Stomach (tissue), 9 donors: ENCODE results near the gene PLCB1. TPM values are rescaled to one million over a fixed set of nuclear protein-coding genes. Genes with fewer than 3 reads are reported as not detected.

Source experiments
- DNase-seq, 2 donors: peaks; one replicate each; pipeline versions ENCODE4 v3.0.0 to v3.0.0-alpha.2; 2013 to 2019
- H3K27ac ChIP-seq, 5 donors: fragments of 200-600 bp in 4 of 5; sonication (generic) in 4 of 5; one replicate each; pipeline ENCODE4 v1.5.1; 2013 to 2019; ENCODE audit warnings: mild to moderate bottlenecking in 1 of 5, moderate library complexity in 1 of 5
- H3K27me3 ChIP-seq, 3 donors: fragments of 200-600 bp; sonication (generic); one replicate each; pipeline ENCODE4 v1.5.1; 2017 to 2019; ENCODE audit warnings: mixed run types in 1 of 3
- H3K36me3 ChIP-seq, 4 donors: fragments of 200-600 bp; sonication (generic); 1 replicate in 3 of 4; 2 replicates in 1 of 4; pipeline ENCODE4 v1.5.1; 2016 to 2019
- H3K4me1 ChIP-seq, 4 donors: fragments of 200-600 bp; sonication (generic); one replicate each; pipeline ENCODE4 v1.5.1; 2016 to 2019
- H3K4me3 ChIP-seq, 4 donors: fragments of 200-600 bp; sonication (generic) in 3 of 4; one replicate each; pipeline ENCODE4 v1.5.1; 2016 to 2019; ENCODE audit warnings: mild to moderate bottlenecking in 1 of 4
- H3K9me3 ChIP-seq, 4 donors: fragments of 200-600 bp; sonication (generic); one replicate each; pipeline ENCODE4 v1.5.1; 2016 to 2019
- EP300 ChIP-seq: sonication (generic); formaldehyde crosslinking; IDR thresholded peaks from one replicate; pipeline ENCODE4 v1.6.1; 2017; ENCODE audit warnings: antibody characterized with exemption
- POLR2A ChIP-seq, 4 donors: fragments of 450-650 bp; IDR thresholded peaks; one replicate each; pipeline ENCODE4 v1.6.1; 2016; ENCODE audit warnings: antibody characterized with exemption in 4 of 4, control low read depth in 2 of 4, mild to moderate bottlenecking in 1 of 4, moderate library complexity in 1 of 4
- POLR2AphosphoS5 ChIP-seq, 3 donors: sonication (generic); formaldehyde crosslinking; IDR thresholded peaks; one replicate each; pipeline ENCODE4 v1.6.1; 2016; ENCODE audit warnings: antibody characterized with exemption in 3 of 3
- WGBS, 5 donors: extraction: QIAGEN DNeasy Blood & Tissue Kit in 3 of 5; methylation state at CpG; one replicate each; pipeline versions ENCODE4 v1.1.5 to v1.1.7; 2013 to 2018; 5-methylcytosine and 5-hydroxymethylcytosine counted together
- intact Hi-C: fragments of 100-400 bp; cut with DNase I; formaldehyde crosslinking; loops from one replicate; pipeline ENCODE4 v1.15.1; 2023; ENCODE audit warnings: low total_unique reads
- polyA plus RNA-seq, 3 donors: library from polyadenylated mRNA; stranded (reverse); fragments of 200-250 nt; gene quantifications; one replicate each; pipeline ENCODE4 v1.2.3, GENCODE V29; 2013
- total RNA-seq, 5 donors: library from RNA; depleted of rRNA; stranded (reverse); fragments of >200 nt; gene quantifications; one replicate each; pipeline versions ENCODE4 v1.1.0 to v1.2.3, GENCODE V29; 2014 to 2016
- TF ChIP-seq, protein P1 (sequence below), 7 experiments: fragments of 450-650 bp in 4 of 7; fragments of 200-600 bp in 3 of 7; sonication (generic) in 3 of 7; IDR thresholded peaks; one replicate each; pipeline ENCODE4 v1.5.1; 2016 to 2019; ENCODE audit warnings: antibody characterized with exemption in 7 of 7, control low read depth in 2 of 7, mild to moderate bottlenecking in 1 of 7
- donor health status: healthy with polysubstance abuse.
- donor health status: Bipolar disorder and iron deficiency.
- donor health status: healthy.

PLCB1 gene
- total and polyA plus RNA-seq, 8 donors, result 4.1 to 66.5 (median 11.7) TPM

DNA sequence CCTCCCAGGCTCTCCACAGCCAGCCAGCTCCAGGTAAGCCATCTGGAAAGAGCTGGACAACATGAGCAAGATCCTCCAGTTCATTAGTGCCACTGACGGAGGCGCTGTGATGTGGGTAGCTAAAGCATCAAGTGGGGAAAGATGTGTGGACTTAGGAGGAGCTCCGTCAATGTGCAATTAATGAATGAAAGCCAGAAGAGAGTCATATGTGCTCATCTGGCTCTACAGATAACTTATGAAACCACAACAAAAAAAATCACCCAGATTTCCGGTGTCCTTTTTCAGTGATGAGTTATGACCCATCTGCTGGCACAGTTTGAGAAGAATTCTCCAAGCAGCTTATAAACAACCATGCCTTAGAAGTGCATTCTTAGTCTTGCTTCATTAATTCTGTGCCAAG is 625.1 kb downstream of the PLCB1 start:
- Histone ChIP-seq H3K27me3 (no peaks in the 10 kb centered on the region), H3K4me1 (no peaks in the 10 kb centered on the region), H3K4me3 (no peak overlapping the region), H3K9me3 (no peaks in the 10 kb centered on the region), H3K36me3 (peaks cover 0 to 5% (median 0%) of the 10 kb centered on the region in 4 donors), H3K27ac (peak overlapping the region in 1 of 5 donors; percentile 25)
- intact Hi-C loops, result no loop called here
- WGBS, 5 donors, result 79 to 87% (median 79%) methylated on average over 4 of the region's 4 CpGs
- TF ChIP-seq EP300 (no peak), POLR2A (IDR thresholded peaks at IDR 0.05) (no peak), POLR2AphosphoS5 (IDR thresholded peaks at IDR 0.05) (no peak)
- TF ChIP-seq, protein P1, sequence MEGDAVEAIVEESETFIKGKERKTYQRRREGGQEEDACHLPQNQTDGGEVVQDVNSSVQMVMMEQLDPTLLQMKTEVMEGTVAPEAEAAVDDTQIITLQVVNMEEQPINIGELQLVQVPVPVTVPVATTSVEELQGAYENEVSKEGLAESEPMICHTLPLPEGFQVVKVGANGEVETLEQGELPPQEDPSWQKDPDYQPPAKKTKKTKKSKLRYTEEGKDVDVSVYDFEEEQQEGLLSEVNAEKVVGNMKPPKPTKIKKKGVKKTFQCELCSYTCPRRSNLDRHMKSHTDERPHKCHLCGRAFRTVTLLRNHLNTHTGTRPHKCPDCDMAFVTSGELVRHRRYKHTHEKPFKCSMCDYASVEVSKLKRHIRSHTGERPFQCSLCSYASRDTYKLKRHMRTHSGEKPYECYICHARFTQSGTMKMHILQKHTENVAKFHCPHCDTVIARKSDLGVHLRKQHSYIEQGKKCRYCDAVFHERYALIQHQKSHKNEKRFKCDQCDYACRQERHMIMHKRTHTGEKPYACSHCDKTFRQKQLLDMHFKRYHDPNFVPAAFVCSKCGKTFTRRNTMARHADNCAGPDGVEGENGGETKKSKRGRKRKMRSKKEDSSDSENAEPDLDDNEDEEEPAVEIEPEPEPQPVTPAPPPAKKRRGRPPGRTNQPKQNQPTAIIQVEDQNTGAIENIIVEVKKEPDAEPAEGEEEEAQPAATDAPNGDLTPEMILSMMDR (IDR thresholded peaks at IDR 0.05), result no peak
- no peak for DNase-seq

DNA sequence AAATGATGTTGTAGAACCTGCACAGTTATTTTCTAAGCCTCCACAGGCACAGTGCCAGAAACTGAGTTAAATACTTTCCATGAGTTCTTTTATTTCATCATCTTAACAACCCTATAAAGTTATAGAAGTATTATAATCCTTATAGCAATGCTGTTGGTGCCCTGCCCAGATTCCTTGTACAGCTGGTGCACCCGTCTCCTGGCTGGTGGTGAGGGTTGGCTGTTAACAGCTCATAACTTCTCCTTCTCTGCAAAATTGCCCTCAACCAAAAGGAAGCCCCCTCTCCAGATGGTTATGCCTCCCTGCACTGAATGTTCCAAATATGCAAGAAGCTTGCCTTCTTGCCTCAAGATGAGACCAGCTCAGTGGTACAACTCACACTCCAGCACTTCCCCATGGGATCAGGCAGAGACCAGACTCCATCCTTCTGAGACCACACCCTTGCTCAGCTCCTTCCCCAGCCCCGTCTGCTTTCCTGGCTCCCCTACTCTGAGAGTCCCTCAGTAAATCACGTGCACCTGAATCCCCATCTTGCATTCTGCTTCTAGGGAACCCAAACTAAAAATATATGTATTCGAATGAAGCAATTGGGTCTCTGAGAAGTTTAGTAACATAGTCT is 632.4 kb downstream of the PLCB1 start:
- Histone ChIP-seq H3K4me1 (no peaks in the 10 kb centered on the region), H3K27me3 (no peaks in the 10 kb centered on the region), H3K4me3 (no peak overlapping the region), H3K36me3 (peaks cover 4 to 35% (median 20%) of the 10 kb centered on the region in 4 donors), H3K27ac (no peak overlapping the region), H3K9me3 (no peaks in the 10 kb centered on the region)
- TF ChIP-seq, protein P1 (IDR thresholded peaks at IDR 0.05), result no peak
- no peak for TF ChIP-seq POLR2A (IDR thresholded peaks at IDR 0.05)
- TF ChIP-seq EP300, result no peak
- TF ChIP-seq POLR2AphosphoS5 (IDR thresholded peaks at IDR 0.05), result no peak
- intact Hi-C loops, result no loop called here
- 71 to 85% (median 76%) methylated on average over 4 of the region's 4 CpGs for WGBS, 5 donors
- DNase-seq, result no peak

DNA sequence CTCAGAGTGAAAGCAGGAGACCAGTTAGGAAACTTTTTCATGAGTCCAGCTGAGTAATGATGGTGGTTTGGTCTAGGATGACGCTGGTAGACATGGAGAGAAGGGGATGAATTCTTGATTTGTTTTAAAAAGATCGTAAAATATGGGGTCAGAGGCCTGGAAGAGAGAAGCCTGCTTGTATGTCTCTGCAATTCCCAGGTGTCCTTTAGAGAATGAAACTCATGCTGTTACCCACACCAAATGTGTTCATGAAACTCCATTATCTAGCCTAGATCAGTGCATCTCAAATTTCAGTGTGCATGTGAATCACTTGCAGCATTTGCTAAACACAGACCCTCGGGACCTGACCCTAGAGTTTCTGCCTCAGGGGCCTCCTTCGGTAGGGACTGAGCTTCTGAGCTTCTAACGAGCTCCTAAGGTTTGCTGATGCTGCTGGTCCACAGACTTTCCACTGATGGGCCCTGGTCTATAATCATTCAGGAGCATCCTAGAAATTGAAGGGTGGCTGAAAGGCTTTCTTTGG is 634.9 kb downstream of the PLCB1 start:
- Histone ChIP-seq H3K4me1 (no peaks in the 10 kb centered on the region), H3K27ac (no peak overlapping the region), H3K4me3 (no peak overlapping the region), H3K27me3 (no peaks in the 10 kb centered on the region), H3K36me3 (peaks cover 4 to 35% (median 20%) of the 10 kb centered on the region in 4 donors), H3K9me3 (no peaks in the 10 kb centered on the region)
- TF ChIP-seq EP300 (no peak), POLR2AphosphoS5 (IDR thresholded peaks at IDR 0.05) (no peak), POLR2A (IDR thresholded peaks at IDR 0.05) (no peak)
- TF ChIP-seq, protein P1 (IDR thresholded peaks at IDR 0.05), result no peak
- 90 to 92% (median 92%) methylated on average over 5 of the region's 5 CpGs for WGBS, 5 donors
- intact Hi-C loops, result no loop called here
- DNase-seq, result no peak

DNA sequence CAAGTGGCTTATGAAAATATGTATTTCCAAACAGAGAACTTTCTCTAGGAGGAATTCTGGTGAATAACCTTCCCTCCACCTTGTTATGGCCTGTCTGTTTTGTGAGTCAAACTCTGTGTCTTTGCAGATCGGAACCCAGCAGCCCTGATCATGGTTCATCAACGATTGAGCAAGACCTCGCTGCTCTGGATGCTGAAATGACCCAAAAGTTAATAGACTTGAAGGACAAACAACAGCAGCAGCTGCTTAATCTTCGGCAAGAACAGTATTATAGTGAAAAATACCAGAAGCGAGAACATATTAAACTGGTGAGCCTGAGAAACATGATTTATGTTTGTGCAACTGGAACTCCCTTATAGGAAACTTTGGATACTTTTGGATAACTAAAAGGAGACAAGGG is 642.3 kb downstream of the PLCB1 start:
- TF ChIP-seq POLR2A (IDR thresholded peaks at IDR 0.05) (no peak), EP300 (no peak), POLR2AphosphoS5 (IDR thresholded peaks at IDR 0.05) (no peak)
- TF ChIP-seq, protein P1 (IDR thresholded peaks at IDR 0.05), result no peak
- H3K27me3 ChIP-seq, result no peaks in the 10 kb centered on the region
- DNase-seq, result no peak
- H3K4me1 ChIP-seq, result no peaks in the 10 kb centered on the region
- WGBS, 5 donors, result 76 to 90% (median 88%) methylated on average over 5 of the region's 5 CpGs
- intact Hi-C loops, result no loop called here
- H3K27ac ChIP-seq, result no peak overlapping the region
- H3K9me3 ChIP-seq, result no peaks in the 10 kb centered on the region
- H3K36me3 ChIP-seq, result peaks cover 0 to 8% (median 4%) of the 10 kb centered on the region in 4 donors
- no peak overlapping the region for H3K4me3 ChIP-seq
